ENCODE data around the gene ELANE.
"Not testable (repeated sequence)": the region's sequence is repeated elsewhere in the genome, so short reads cannot be mapped to it uniquely, and the experiment has no call there.

The ELANE gene

GRCh38 chr19:843180-843835, 8.8 kb upstream of the ELANE start:
- DNase-seq: no peak

- no peak for DNase-seq
Measured at GRCh38 chr19:843836-844545, 8.1 kb upstream of the ELANE start.

- no peak for DNase-seq
Measured at GRCh38 chr19:844546-844971, 7.5 kb upstream of the ELANE start.

GRCh38 chr19:845707-846521, 6.2 kb upstream of the ELANE start:
- DNase-seq: no peak

- DNase-seq: no peak
Measured at GRCh38 chr19:848386-848921, 3.6 kb upstream of the ELANE start.

GRCh38 chr19:849195-849594, 2.9 kb upstream of the ELANE start:
- DNase-seq: not testable (repeated sequence)

GRCh38 chr19:850221-850978, 1.7 kb upstream of the ELANE start:
- DNase-seq: no peak

GRCh38 chr19:850979-851335, 1.1 kb upstream of the ELANE start:
- no peak for DNase-seq

- no peak for DNase-seq
Measured at GRCh38 chr19:853014-853585, 997 bp downstream of the ELANE start.

- DNase-seq: not testable (repeated sequence)
Measured at GRCh38 chr19:853614-854220, 1.6 kb downstream of the ELANE start.

GRCh38 chr19:854549-854948, 2.4 kb downstream of the ELANE start:
- DNase-seq: no peak

GRCh38 chr19:855142-855541, 3.0 kb downstream of the ELANE start:
- DNase-seq: no peak

GRCh38 chr19:855566-856120, 3.5 kb downstream of the ELANE start:
- DNase-seq: no peak

- DNase-seq: no peak
Measured at GRCh38 chr19:858284-858683, 6.2 kb downstream of the ELANE start.

GRCh38 chr19:858868-859843, 7.1 kb downstream of the ELANE start, which contains the start of gene CFD:
TSS of gene CFD (plus strand) at chr19:859664. CDS start at chr19:859690, 26 bp downstream.
- no peak for DNase-seq

GRCh38 chr19:861141-861755, 9.1 kb downstream of the ELANE start:
- DNase-seq: no peak

GRCh38 chr19:861756-862580, 9.9 kb downstream of the ELANE start:
- DNase-seq: peak; percentile 49

GRCh38 chr19:862581-863314, 10.6 kb downstream of the ELANE start:
- peak; percentile 66 for DNase-seq

Measured in activated CD4-positive, alpha-beta T cell treated with anti-CD3 and anti-CD28 coated beads for 1 hour (primary cell).